Nephron progenitor cell (in vitro differentiated cells): ENCODE measurements around the gene CD1E.
"Not testable (repeated sequence)": the region's sequence is repeated elsewhere in the genome, so short reads cannot be mapped to it uniquely, and the experiment has no call there.

Experiments
- DNase-seq: peaks from one replicate; pipeline ENCODE4 v3.0.0; 2021
- H3K27ac Mint-ChIP-seq: 2 replicates; pipeline ENCODE4 v1.8.0; 2021; ENCODE audit warnings: mild to moderate bottlenecking, moderate library complexity, mixed read lengths
- H3K27me3 Mint-ChIP-seq: 2 replicates; pipeline ENCODE4 v1.8.0; 2021; ENCODE audit warnings: mild to moderate bottlenecking, low read depth, mixed read lengths; ENCODE audit not compliant: poor library complexity
- H3K36me3 Mint-ChIP-seq: 2 replicates; pipeline ENCODE4 v1.8.0; 2021; ENCODE audit warnings: low read depth, mixed read lengths
- H3K4me1 Mint-ChIP-seq: 2 replicates; pipeline ENCODE4 v1.8.0; 2021; ENCODE audit warnings: mixed read lengths
- H3K4me3 Mint-ChIP-seq: 2 replicates; pipeline ENCODE4 v1.8.0; 2021; ENCODE audit warnings: mild to moderate bottlenecking, moderate library complexity, mixed read lengths
- H3K9me3 Mint-ChIP-seq: 2 replicates; pipeline ENCODE4 v1.8.0; 2021; ENCODE audit warnings: mild to moderate bottlenecking, moderate library complexity, mixed read lengths
- TF ChIP-seq, protein P1 (sequence below): fragments of 200-600 bp; sonication (generic); IDR thresholded peaks from 2 replicates; pipeline ENCODE4 v1.5.0; 2021; ENCODE audit warnings: antibody characterized with exemption

Gene CD1E

GRCh38 chr1:158371188-158371953 is 17.7 kb downstream of the CD1E start:
- no peak overlapping the region for H3K4me3 Mint-ChIP-seq
- no peaks in the 10 kb centered on the region for H3K4me1 Mint-ChIP-seq
- TF ChIP-seq, protein P1, sequence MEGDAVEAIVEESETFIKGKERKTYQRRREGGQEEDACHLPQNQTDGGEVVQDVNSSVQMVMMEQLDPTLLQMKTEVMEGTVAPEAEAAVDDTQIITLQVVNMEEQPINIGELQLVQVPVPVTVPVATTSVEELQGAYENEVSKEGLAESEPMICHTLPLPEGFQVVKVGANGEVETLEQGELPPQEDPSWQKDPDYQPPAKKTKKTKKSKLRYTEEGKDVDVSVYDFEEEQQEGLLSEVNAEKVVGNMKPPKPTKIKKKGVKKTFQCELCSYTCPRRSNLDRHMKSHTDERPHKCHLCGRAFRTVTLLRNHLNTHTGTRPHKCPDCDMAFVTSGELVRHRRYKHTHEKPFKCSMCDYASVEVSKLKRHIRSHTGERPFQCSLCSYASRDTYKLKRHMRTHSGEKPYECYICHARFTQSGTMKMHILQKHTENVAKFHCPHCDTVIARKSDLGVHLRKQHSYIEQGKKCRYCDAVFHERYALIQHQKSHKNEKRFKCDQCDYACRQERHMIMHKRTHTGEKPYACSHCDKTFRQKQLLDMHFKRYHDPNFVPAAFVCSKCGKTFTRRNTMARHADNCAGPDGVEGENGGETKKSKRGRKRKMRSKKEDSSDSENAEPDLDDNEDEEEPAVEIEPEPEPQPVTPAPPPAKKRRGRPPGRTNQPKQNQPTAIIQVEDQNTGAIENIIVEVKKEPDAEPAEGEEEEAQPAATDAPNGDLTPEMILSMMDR = no peak
- H3K36me3 Mint-ChIP-seq = no peaks in the 10 kb centered on the region
- no peak for DNase-seq
- peaks cover 22% of the 10 kb centered on the region for H3K9me3 Mint-ChIP-seq
- no peaks in the 10 kb centered on the region for H3K27me3 Mint-ChIP-seq
- no peak overlapping the region for H3K27ac Mint-ChIP-seq

DNA sequence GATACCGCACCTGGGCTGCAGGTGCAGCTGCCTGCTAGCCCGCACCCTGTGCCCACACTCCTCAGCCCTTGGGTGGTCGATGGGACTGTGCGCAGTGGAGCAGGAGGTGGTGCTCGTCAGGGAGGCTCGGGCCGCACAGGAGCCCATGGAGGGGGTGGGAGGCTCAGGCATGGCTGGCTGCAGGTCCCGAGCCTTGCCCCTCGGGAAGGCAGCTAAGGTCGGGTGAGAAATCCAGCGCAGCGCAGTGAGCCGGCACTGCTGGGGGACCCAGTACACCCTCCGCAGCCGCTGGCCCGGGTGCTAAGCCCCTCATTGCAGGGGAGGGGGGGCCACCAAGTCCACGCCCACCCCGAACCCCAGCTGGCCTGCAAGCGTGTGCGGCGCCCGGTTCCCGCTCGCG is 20.4 kb downstream of the CD1E start:
- not testable (repeated sequence) for H3K27ac Mint-ChIP-seq, H3K4me3 Mint-ChIP-seq, H3K27me3 Mint-ChIP-seq, H3K4me1 Mint-ChIP-seq, H3K36me3 Mint-ChIP-seq, DNase-seq
- H3K9me3 Mint-ChIP-seq = peaks cover 22% of the 10 kb centered on the region

GRCh38 chr1:158374860-158375259 is 21.2 kb downstream of the CD1E start:
- no peaks in the 10 kb centered on the region for H3K27me3 Mint-ChIP-seq
- H3K4me3 Mint-ChIP-seq = no peak overlapping the region
- H3K9me3 Mint-ChIP-seq = peaks cover 22% of the 10 kb centered on the region
- TF ChIP-seq, protein P1 = no peak
- H3K36me3 Mint-ChIP-seq = no peaks in the 10 kb centered on the region
- H3K27ac Mint-ChIP-seq = no peak overlapping the region
- DNase-seq = no peak
- H3K4me1 Mint-ChIP-seq = no peaks in the 10 kb centered on the region

GRCh38 chr1:158390331-158390730 is 36.6 kb downstream of the CD1E start:
- Mint-ChIP-seq H3K27ac (no peak overlapping the region), H3K27me3 (peaks cover 6% of the 10 kb centered on the region), H3K9me3 (peaks cover 13% of the 10 kb centered on the region), H3K36me3 (no peaks in the 10 kb centered on the region), H3K4me3 (no peak overlapping the region), H3K4me1 (no peaks in the 10 kb centered on the region)
- no peak for DNase-seq
- TF ChIP-seq, protein P1 = no peak

- TF ChIP-seq, protein P1 = no peak
- Mint-ChIP-seq H3K4me3 (no peak overlapping the region), H3K9me3 (peaks cover 10% of the 10 kb centered on the region), H3K27me3 (peaks cover 3% of the 10 kb centered on the region), H3K36me3 (no peaks in the 10 kb centered on the region), H3K4me1 (no peaks in the 10 kb centered on the region), H3K27ac (no peak overlapping the region)
- no peak for DNase-seq
These were observed 37.4 kb downstream of the CD1E start for GRCh38 chr1:158391099-158391498.

DNA sequence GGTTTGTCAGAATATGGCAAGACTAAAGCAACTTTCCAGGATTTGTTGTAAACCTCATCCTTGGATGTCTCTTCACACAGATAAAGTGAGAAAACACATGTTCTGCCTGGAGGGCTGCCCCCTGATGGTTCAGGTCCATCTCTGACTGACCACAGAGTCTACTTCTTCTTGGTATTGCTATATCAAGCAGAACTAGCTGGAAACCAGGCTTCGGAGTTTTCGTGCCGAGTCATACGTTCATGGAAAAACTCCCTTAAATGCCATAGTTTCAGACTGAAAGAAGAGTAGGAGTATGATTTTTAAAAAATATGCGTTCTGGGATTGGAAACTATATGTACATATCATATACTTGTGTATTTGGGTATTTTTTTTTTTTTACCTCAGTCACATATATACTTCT is 39.8 kb downstream of the CD1E start:
- H3K36me3 Mint-ChIP-seq = no peaks in the 10 kb centered on the region
- TF ChIP-seq, protein P1 = no peak
- DNase-seq = no peak
- H3K9me3 Mint-ChIP-seq = no peaks in the 10 kb centered on the region
- H3K4me1 Mint-ChIP-seq = no peaks in the 10 kb centered on the region
- peaks cover 8% of the 10 kb centered on the region for H3K27me3 Mint-ChIP-seq
- no peak overlapping the region for H3K4me3 Mint-ChIP-seq
- no peak overlapping the region for H3K27ac Mint-ChIP-seq
